HepG2 (cell line): ENCODE data around the gene RPL21. TPM values are rescaled to one million over a fixed set of nuclear protein-coding genes. Genes with fewer than 3 reads are reported as not detected.

Experiments
- ATF7-NPFF ChIP-seq: sonication (generic); formaldehyde crosslinking; IDR thresholded peaks from 2 replicates; pipeline ENCODE4 v1.8.1; 2023; ENCODE audit warnings: mild to moderate bottlenecking, low read depth, missing genetic modification reagents, moderate library complexity
- CREM ChIP-seq, 2 experiments: sonication (generic) in 1 of 2; formaldehyde crosslinking in 1 of 2; IDR thresholded peaks; 2 replicates each; pipeline versions ENCODE4 v1.4.0 to v1.6.1; 2016 to 2020; ENCODE audit warnings: antibody characterized with exemption in 1 of 2, mild to moderate bottlenecking in 1 of 2, missing genetic modification reagents in 1 of 2
- KLF11 ChIP-seq: IDR thresholded peaks from 2 replicates; pipeline ENCODE4 v1.6.1; 2016; ENCODE audit warnings: missing compliant biosample characterization
- MEIS1 ChIP-seq: sonication (generic); formaldehyde crosslinking; IDR thresholded peaks from 2 replicates; pipeline ENCODE4 v1.9.0; 2021; ENCODE audit warnings: mild to moderate bottlenecking, missing genetic modification reagents, moderate library complexity, borderline replicate concordance
- PHF8 ChIP-seq: sonication (generic); formaldehyde crosslinking; IDR thresholded peaks from 2 replicates; pipeline ENCODE4 v1.5.0; 2020; ENCODE audit warnings: missing genetic modification reagents
- PRMT3 ChIP-seq: sonication (generic); formaldehyde crosslinking; IDR thresholded peaks from 2 replicates; pipeline ENCODE4 v1.8.1; 2022; ENCODE audit warnings: low read depth, mild to moderate bottlenecking, moderate library complexity, missing genetic modification reagents, borderline replicate concordance
- ZNF546 ChIP-seq: sonication (generic); formaldehyde crosslinking; conservative IDR thresholded peaks from 2 replicates; pipeline ENCODE4 v1.8.1; 2023; ENCODE audit warnings: mild to moderate bottlenecking, missing genetic modification reagents
- ZNF839 ChIP-seq: sonication (generic); formaldehyde crosslinking; IDR thresholded peaks from 2 replicates; pipeline ENCODE4 v1.4.0; 2020; ENCODE audit warnings: missing genetic modification reagents, mild to moderate bottlenecking, borderline replicate concordance
- polyA plus RNA-seq, 8 experiments: library from polyadenylated mRNA; depleted of rRNA in 3 of 8; stranded (reverse) in 7 of 8; unstranded in 1 of 8; fragments of >200 nt; fragmentation: Illumina TruSeq in 4 of 8; extraction: Trizol in 4 of 8; gene quantifications; 2 replicates each; pipeline versions ENCODE4 v1.2.1 to v1.2.3, GENCODE V29; 2011 to 2016; ENCODE audit warnings: low read depth in 4 of 8, missing spikeins in 1 of 8, mixed read lengths in 1 of 8; ENCODE audit not compliant: insufficient read depth in 1 of 8
- total RNA-seq, 5 experiments: library from RNA; depleted of rRNA; stranded (reverse); fragments of >200 nt; fragmentation: Illumina TruSeq; extraction: Trizol; gene quantifications; 2 replicates each; pipeline ENCODE4 v1.2.3, GENCODE V29; 2016; ENCODE audit warnings: low read depth in 1 of 5
- TF ChIP-seq, protein P1 (sequence below), 2 experiments: fragments of 450-650 bp in 1 of 2; sonication (generic) in 1 of 2; formaldehyde crosslinking in 1 of 2; IDR thresholded peaks; 2 replicates each; pipeline versions ENCODE4 v1.6.1 to v1.8.0; 2016 to 2022; ENCODE audit warnings: antibody characterized with exemption in 1 of 2, mild to moderate bottlenecking in 1 of 2, missing genetic modification reagents in 1 of 2
- TF ChIP-seq, protein P2 (sequence below): sonication (generic); formaldehyde crosslinking; IDR thresholded peaks from 2 replicates; pipeline ENCODE4 v1.4.0; 2020; ENCODE audit warnings: mild to moderate bottlenecking, low read depth, missing genetic modification reagents
- TF ChIP-seq, protein P3 (sequence below): sonication (generic); formaldehyde crosslinking; IDR thresholded peaks from 2 replicates; pipeline ENCODE4 v1.4.0; 2020; ENCODE audit warnings: mild to moderate bottlenecking, missing genetic modification reagents
- TF ChIP-seq, protein P4 (sequence below): sonication (generic); formaldehyde crosslinking; IDR thresholded peaks from 2 replicates; pipeline ENCODE4 v1.4.0; 2020; ENCODE audit warnings: missing genetic modification reagents, low read depth, mild to moderate bottlenecking, borderline replicate concordance

RPL21 gene
- total and polyA plus RNA-seq, 2 of the 13 experiments (the other 11 are each of a cell fraction or from before 2014, with no cell fraction given), result 1,234 to 1,261 TPM

DNA sequence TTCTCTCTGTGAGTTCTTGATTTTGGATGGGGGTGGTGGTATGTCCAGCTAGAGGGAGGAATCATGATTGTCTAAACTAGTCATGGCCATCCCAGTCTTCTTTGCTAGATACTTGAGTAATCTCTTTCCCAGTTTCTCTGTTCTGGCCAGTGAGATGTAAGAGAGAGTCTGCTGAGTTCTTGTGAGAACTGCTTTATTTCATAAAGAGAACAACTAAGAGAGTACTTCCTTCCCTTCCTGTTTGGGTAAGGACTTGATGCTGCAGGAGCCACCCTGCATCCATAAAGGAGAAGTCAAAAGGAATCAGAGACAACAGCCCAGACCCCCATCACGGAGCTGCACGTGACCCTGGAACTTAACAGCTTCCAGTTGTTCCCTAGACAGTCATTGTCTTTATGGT, 16.2 kb downstream of the RPL21 start (continued):
- TF ChIP-seq, protein P1, sequence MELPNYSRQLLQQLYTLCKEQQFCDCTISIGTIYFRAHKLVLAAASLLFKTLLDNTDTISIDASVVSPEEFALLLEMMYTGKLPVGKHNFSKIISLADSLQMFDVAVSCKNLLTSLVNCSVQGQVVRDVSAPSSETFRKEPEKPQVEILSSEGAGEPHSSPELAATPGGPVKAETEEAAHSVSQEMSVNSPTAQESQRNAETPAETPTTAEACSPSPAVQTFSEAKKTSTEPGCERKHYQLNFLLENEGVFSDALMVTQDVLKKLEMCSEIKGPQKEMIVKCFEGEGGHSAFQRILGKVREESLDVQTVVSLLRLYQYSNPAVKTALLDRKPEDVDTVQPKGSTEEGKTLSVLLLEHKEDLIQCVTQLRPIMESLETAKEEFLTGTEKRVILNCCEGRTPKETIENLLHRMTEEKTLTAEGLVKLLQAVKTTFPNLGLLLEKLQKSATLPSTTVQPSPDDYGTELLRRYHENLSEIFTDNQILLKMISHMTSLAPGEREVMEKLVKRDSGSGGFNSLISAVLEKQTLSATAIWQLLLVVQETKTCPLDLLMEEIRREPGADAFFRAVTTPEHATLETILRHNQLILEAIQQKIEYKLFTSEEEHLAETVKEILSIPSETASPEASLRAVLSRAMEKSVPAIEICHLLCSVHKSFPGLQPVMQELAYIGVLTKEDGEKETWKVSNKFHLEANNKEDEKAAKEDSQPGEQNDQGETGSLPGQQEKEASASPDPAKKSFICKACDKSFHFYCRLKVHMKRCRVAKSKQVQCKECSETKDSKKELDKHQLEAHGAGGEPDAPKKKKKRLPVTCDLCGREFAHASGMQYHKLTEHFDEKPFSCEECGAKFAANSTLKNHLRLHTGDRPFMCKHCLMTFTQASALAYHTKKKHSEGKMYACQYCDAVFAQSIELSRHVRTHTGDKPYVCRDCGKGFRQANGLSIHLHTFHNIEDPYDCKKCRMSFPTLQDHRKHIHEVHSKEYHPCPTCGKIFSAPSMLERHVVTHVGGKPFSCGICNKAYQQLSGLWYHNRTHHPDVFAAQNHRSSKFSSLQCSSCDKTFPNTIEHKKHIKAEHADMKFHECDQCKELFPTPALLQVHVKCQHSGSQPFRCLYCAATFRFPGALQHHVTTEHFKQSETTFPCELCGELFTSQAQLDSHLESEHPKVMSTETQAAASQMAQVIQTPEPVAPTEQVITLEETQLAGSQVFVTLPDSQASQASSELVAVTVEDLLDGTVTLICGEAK (IDR thresholded peaks at IDR 0.05), result no peak
- TF ChIP-seq, protein P1 (CRISPR knock-in tag; IDR thresholded peaks at IDR 0.05), result no peak
- no peak for TF ChIP-seq ZNF839 (CRISPR knock-in tag)
- no peak for TF ChIP-seq PRMT3
- TF ChIP-seq KLF11 (CRISPR knock-in tag), result no peak
- TF ChIP-seq ATF7-NPFF, result no peak
- TF ChIP-seq CREM (IDR thresholded peaks at IDR 0.05), result no peak
- no peak for TF ChIP-seq CREM (CRISPR knock-in tag; IDR thresholded peaks at IDR 0.05)
- TF ChIP-seq, protein P2, sequence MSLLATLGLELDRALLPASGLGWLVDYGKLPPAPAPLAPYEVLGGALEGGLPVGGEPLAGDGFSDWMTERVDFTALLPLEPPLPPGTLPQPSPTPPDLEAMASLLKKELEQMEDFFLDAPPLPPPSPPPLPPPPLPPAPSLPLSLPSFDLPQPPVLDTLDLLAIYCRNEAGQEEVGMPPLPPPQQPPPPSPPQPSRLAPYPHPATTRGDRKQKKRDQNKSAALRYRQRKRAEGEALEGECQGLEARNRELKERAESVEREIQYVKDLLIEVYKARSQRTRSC (CRISPR knock-in tag), result no peak
- TF ChIP-seq, protein P3, sequence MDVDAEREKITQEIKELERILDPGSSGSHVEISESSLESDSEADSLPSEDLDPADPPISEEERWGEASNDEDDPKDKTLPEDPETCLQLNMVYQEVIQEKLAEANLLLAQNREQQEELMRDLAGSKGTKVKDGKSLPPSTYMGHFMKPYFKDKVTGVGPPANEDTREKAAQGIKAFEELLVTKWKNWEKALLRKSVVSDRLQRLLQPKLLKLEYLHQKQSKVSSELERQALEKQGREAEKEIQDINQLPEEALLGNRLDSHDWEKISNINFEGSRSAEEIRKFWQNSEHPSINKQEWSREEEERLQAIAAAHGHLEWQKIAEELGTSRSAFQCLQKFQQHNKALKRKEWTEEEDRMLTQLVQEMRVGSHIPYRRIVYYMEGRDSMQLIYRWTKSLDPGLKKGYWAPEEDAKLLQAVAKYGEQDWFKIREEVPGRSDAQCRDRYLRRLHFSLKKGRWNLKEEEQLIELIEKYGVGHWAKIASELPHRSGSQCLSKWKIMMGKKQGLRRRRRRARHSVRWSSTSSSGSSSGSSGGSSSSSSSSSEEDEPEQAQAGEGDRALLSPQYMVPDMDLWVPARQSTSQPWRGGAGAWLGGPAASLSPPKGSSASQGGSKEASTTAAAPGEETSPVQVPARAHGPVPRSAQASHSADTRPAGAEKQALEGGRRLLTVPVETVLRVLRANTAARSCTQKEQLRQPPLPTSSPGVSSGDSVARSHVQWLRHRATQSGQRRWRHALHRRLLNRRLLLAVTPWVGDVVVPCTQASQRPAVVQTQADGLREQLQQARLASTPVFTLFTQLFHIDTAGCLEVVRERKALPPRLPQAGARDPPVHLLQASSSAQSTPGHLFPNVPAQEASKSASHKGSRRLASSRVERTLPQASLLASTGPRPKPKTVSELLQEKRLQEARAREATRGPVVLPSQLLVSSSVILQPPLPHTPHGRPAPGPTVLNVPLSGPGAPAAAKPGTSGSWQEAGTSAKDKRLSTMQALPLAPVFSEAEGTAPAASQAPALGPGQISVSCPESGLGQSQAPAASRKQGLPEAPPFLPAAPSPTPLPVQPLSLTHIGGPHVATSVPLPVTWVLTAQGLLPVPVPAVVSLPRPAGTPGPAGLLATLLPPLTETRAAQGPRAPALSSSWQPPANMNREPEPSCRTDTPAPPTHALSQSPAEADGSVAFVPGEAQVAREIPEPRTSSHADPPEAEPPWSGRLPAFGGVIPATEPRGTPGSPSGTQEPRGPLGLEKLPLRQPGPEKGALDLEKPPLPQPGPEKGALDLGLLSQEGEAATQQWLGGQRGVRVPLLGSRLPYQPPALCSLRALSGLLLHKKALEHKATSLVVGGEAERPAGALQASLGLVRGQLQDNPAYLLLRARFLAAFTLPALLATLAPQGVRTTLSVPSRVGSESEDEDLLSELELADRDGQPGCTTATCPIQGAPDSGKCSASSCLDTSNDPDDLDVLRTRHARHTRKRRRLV (CRISPR knock-in tag), result no peak
- TF ChIP-seq PHF8 (CRISPR knock-in tag), result no peak
- TF ChIP-seq MEIS1 (CRISPR knock-in tag), result no peak
- no peak for TF ChIP-seq ZNF546 (CRISPR knock-in tag)
- TF ChIP-seq, protein P4, sequence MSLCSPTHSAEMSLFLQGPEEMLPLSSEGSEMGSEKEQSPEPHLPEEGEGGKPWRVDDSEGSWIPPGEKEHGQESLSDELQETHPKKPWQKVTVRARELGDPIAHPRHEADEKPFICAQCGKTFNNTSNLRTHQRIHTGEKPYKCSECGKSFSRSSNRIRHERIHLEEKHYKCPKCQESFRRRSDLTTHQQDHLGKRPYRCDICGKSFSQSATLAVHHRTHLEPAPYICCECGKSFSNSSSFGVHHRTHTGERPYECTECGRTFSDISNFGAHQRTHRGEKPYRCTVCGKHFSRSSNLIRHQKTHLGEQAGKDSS, result no peak
